Measurements from ENCODE around the gene DNAJC17.

The DNAJC17 gene

GRCh38 chr15:40828447-40829036, 21.3 kb upstream of the DNAJC17 start, which contains the start of gene PPP1R14D:
Gene PPP1R14D, minus strand, starts transcription at chr15:40828708. Its CDS starts 67 bp downstream, at chr15:40828641.
- no peak for DNase-seq

- no peak for DNase-seq
These were observed 19.3 kb upstream of the DNAJC17 start for GRCh38 chr15:40826423-40827075.

- peak in 1 of 3 experiments; percentile 3 for DNase-seq
These were observed 18.6 kb upstream of the DNAJC17 start for GRCh38 chr15:40825661-40826422.

- DNase-seq, result peak in 2 of 3 experiments; percentile 4 to 39
These were observed 16.5 kb upstream of the DNAJC17 start for GRCh38 chr15:40823572-40824343.

- no peak for DNase-seq
These were observed 13.9 kb upstream of the DNAJC17 start for GRCh38 chr15:40821195-40821594.

- DNase-seq, result no peak
These were observed 11.8 kb upstream of the DNAJC17 start for GRCh38 chr15:40819048-40819447.

- peak in 1 of 3 experiments; percentile 9 for DNase-seq
These were observed 7.9 kb upstream of the DNAJC17 start for GRCh38 chr15:40815042-40815698.

GRCh38 chr15:40812721-40813425, 5.6 kb upstream of the DNAJC17 start:
- DNase-seq, result no peak

GRCh38 chr15:40808861-40809450, 1.7 kb upstream of the DNAJC17 start:
- no peak for DNase-seq

- peak in 1 of 3 experiments; percentile 22 for DNase-seq
These were observed 702 bp upstream of the DNAJC17 start for GRCh38 chr15:40807888-40808461.

- DNase-seq, result no peak
These were observed 623 bp downstream of the DNAJC17 start for GRCh38 chr15:40806672-40807027.

GRCh38 chr15:40803688-40804087, 3.6 kb downstream of the DNAJC17 start:
- DNase-seq, result no peak

- no peak for DNase-seq
These were observed 4.2 kb downstream of the DNAJC17 start for GRCh38 chr15:40803076-40803475.

GRCh38 chr15:40799523-40799922, 7.8 kb downstream of the DNAJC17 start:
- no peak for DNase-seq

- no peak for DNase-seq
These were observed 10.8 kb downstream of the DNAJC17 start for GRCh38 chr15:40796512-40796911.

- no peak for DNase-seq
These were observed 11.2 kb downstream of the DNAJC17 start for GRCh38 chr15:40796041-40796440.

GRCh38 chr15:40793216-40793989, 13.9 kb downstream of the DNAJC17 start:
- DNase-seq, result no peak

- DNase-seq, result peak in 1 of 3 experiments; percentile 0
These were observed 14.9 kb downstream of the DNAJC17 start for GRCh38 chr15:40792394-40792793.

- no peak for DNase-seq
These were observed 16.6 kb downstream of the DNAJC17 start for GRCh38 chr15:40790718-40791117.

GRCh38 chr15:40789999-40790398, 17.3 kb downstream of the DNAJC17 start:
- DNase-seq, result no peak
